Mesodermal cell (in vitro differentiated cells): ENCODE measurements around the gene PYCARD.
"Not testable (repeated sequence)": the region's sequence is repeated elsewhere in the genome, so short reads cannot be mapped to it uniquely, and the experiment has no call there.

ENCODE experiments used
- H3K27ac ChIP-seq: 2 replicates; pipeline ENCODE4 v1.7.0; 2013; ENCODE audit warnings: mild to moderate bottlenecking, low read depth, low read length, moderate library complexity; ENCODE audit not compliant: severe bottlenecking
- H3K36me3 ChIP-seq: 2 replicates; pipeline ENCODE4 v1.7.1; 2013; ENCODE audit warnings: mild to moderate bottlenecking, low read length, moderate library complexity; ENCODE audit not compliant: control insufficient read depth, insufficient read depth
- H3K4me1 ChIP-seq: one replicate; pipeline ENCODE4 v1.7.1; 2013; ENCODE audit warnings: mild to moderate bottlenecking, low read length; ENCODE audit not compliant: insufficient read depth, control insufficient read depth, poor library complexity, severe bottlenecking
- H3K4me3 ChIP-seq: 2 replicates; pipeline ENCODE4 v1.7.0; 2013; ENCODE audit warnings: low read length, control low read depth, mild to moderate bottlenecking; ENCODE audit not compliant: insufficient read depth, poor library complexity, severe bottlenecking; ENCODE audit errors: extremely low read depth
- H3K9me3 ChIP-seq: 2 replicates; pipeline ENCODE4 v1.7.1; 2013; ENCODE audit warnings: mild to moderate bottlenecking, low read length, moderate library complexity; ENCODE audit not compliant: control insufficient read depth
- WGBS, 2 experiments: methylation state at CpG; one replicate each; pipeline ENCODE4 v1.1.5; 2013; ENCODE audit warnings: missing lambda C conversion rate in 2 of 2; ENCODE audit not compliant: insufficient coverage in 2 of 2; 5-methylcytosine and 5-hydroxymethylcytosine counted together

The PYCARD gene

GRCh38 chr16:31198207-31198882, 4.2 kb downstream of the PYCARD start:
- Histone ChIP-seq H3K4me3 (no peak overlapping the region), H3K36me3 (peaks cover 59% of the 10 kb centered on the region), H3K27ac (no peak overlapping the region), H3K4me1 (peaks cover 8% of the 10 kb centered on the region), H3K9me3 (no peaks in the 10 kb centered on the region)
- 88 to 94% methylated on average over 7 of the region's 7 CpGs for WGBS, 2 experiments

- no peak overlapping the region for H3K4me3 ChIP-seq
- H3K4me1 ChIP-seq, result peaks cover 3% of the 10 kb centered on the region
- H3K36me3 ChIP-seq, result peaks cover 77% of the 10 kb centered on the region
- H3K27ac ChIP-seq, result no peak overlapping the region
- 94 to 97% methylated on average over 10 to 13 of the region's 17 CpGs for WGBS, 2 experiments
- H3K9me3 ChIP-seq, result no peaks in the 10 kb centered on the region
Observed at GRCh38 chr16:31196324-31197088, 6.1 kb downstream of the PYCARD start.

GRCh38 chr16:31195861-31196260, 6.7 kb downstream of the PYCARD start:
- not testable (repeated sequence) for H3K9me3 ChIP-seq, H3K27ac ChIP-seq, H3K4me1 ChIP-seq, H3K4me3 ChIP-seq
- H3K36me3 ChIP-seq, result peaks cover 84% of the 10 kb centered on the region
- WGBS, 2 experiments, result 96 to 99% methylated on average over 11 of the region's 11 CpGs

DNA sequence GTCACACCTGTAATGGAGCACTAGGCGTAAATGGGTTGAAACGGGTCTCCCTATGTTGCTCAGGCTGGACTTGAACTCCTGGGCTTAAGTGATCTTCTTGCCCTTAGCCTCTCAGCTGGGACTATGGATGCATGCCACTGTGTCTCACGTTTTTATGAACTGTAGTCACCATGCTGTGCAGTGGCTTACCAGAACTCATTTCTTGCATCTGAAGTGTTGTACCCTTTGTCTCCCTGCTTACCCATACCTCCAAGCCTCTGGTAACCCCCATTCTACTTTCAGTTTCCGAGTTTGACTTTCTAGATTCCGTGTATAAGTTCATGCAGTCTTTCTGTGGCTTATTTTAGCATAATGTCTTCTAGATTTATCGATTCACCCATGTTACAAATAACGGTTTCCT, 7.7 kb downstream of the PYCARD start:
- WGBS, 2 experiments, result 93 to 98% methylated on average over 4 to 5 of the region's 7 CpGs
- Histone ChIP-seq H3K27ac (no peak overlapping the region), H3K4me3 (no peak overlapping the region), H3K36me3 (peaks cover 91% of the 10 kb centered on the region), H3K9me3 (no peaks in the 10 kb centered on the region), H3K4me1 (no peaks in the 10 kb centered on the region)

- 100% methylated on average over 1 of the region's 2 CpGs for WGBS, 2 experiments
- Histone ChIP-seq H3K4me1 (no peaks in the 10 kb centered on the region), H3K9me3 (no peaks in the 10 kb centered on the region), H3K27ac (no peak overlapping the region), H3K36me3 (peaks cover 92% of the 10 kb centered on the region), H3K4me3 (no peak overlapping the region)
Observed at GRCh38 chr16:31193874-31194273, 8.7 kb downstream of the PYCARD start.

GRCh38 chr16:31192856-31193642, 9.5 kb downstream of the PYCARD start:
- H3K36me3 ChIP-seq, result peaks cover 96% of the 10 kb centered on the region
- H3K27ac ChIP-seq, result no peak overlapping the region
- H3K4me3 ChIP-seq, result no peak overlapping the region
- no peaks in the 10 kb centered on the region for H3K9me3 ChIP-seq
- WGBS, 2 experiments, result 98% methylated on average over 11 to 16 of the region's 16 CpGs
- H3K4me1 ChIP-seq, result no peaks in the 10 kb centered on the region

- H3K9me3 ChIP-seq, result no peaks in the 10 kb centered on the region
- no peaks in the 10 kb centered on the region for H3K4me1 ChIP-seq
- H3K36me3 ChIP-seq, result peaks cover 100% of the 10 kb centered on the region
- no peak overlapping the region for H3K27ac ChIP-seq
- no peak overlapping the region for H3K4me3 ChIP-seq
- 94 to 100% methylated on average over 4 to 5 of the region's 5 CpGs for WGBS, 2 experiments
Observed at GRCh38 chr16:31191697-31192428, 10.7 kb downstream of the PYCARD start.

- Histone ChIP-seq H3K36me3 (peaks cover 100% of the 10 kb centered on the region), H3K9me3 (no peaks in the 10 kb centered on the region), H3K4me1 (no peaks in the 10 kb centered on the region), H3K4me3 (no peak overlapping the region), H3K27ac (no peak overlapping the region)
- WGBS, 2 experiments, result 98% methylated on average over 16 to 17 of the region's 17 CpGs
Observed at GRCh38 chr16:31190818-31191444, 11.6 kb downstream of the PYCARD start.

- Histone ChIP-seq H3K4me3 (no peak overlapping the region), H3K36me3 (peaks cover 100% of the 10 kb centered on the region), H3K9me3 (no peaks in the 10 kb centered on the region), H3K4me1 (no peaks in the 10 kb centered on the region), H3K27ac (no peak overlapping the region)
- WGBS, 2 experiments, result 99 to 100% methylated on average over 12 of the region's 12 CpGs
Observed at GRCh38 chr16:31190061-31190460, 12.5 kb downstream of the PYCARD start.

- H3K4me1 ChIP-seq, result no peaks in the 10 kb centered on the region
- no peaks in the 10 kb centered on the region for H3K9me3 ChIP-seq
- WGBS, 2 experiments, result 87 to 93% methylated on average over 2 of the region's 2 CpGs
- no peak overlapping the region for H3K4me3 ChIP-seq
- H3K27ac ChIP-seq, result no peak overlapping the region
- peaks cover 100% of the 10 kb centered on the region for H3K36me3 ChIP-seq
Observed at GRCh38 chr16:31189412-31189778, 13.2 kb downstream of the PYCARD start.
